ENCODE results near the gene TIE1. TPM values are rescaled to one million over a fixed set of nuclear protein-coding genes. Genes with fewer than 3 reads are reported as not detected.

TIE1 gene
- total and polyA plus RNA-seq, 9 of the 15 experiments (the other 6 are each of a cell fraction or from before 2014, with no cell fraction given) = 0.07 to 0.49 (median 0.14) TPM; not detected in 4

GRCh38 chr1:43329995-43330751, 29.4 kb downstream of the TIE1 start (continued):
- no peak for TF ChIP-seq CHD7 (IDR thresholded peaks at IDR 0.05; ENCODE audit: low read depth, low read length)
- TF ChIP-seq ZNF780A (CRISPR knock-in tag; IDR thresholded peaks at IDR 0.05) = no peak
- no peak for TF ChIP-seq BRF1 (IDR thresholded peaks at IDR 0.05; ENCODE audit: borderline replicate concordance, extremely low read depth, insufficient read length)
- TF ChIP-seq IRF9 (tag; IDR thresholded peaks at IDR 0.05) = no peak
- no peak for TF ChIP-seq ZSCAN29 (IDR thresholded peaks at IDR 0.05)
- TF ChIP-seq CUX1 (CRISPR knock-in tag; IDR thresholded peaks at IDR 0.05) = no peak
- TF ChIP-seq SMAD2 (IDR thresholded peaks at IDR 0.05; ENCODE audit: low read depth, low read length) = no peak
- TF ChIP-seq IRF1 (CRISPR knock-in tag; IDR thresholded peaks at IDR 0.05; ENCODE audit: borderline replicate concordance) = no peak
